Thoracic aorta (tissue), 2 donors: ENCODE measurements around the gene CPN1. TPM values are rescaled to one million over a fixed set of nuclear protein-coding genes. Genes with fewer than 3 reads are reported as not detected.
A peak's percentile ranks its signal among the peaks of the same experiment; 100 is the strongest.

Experiments used
- ATAC-seq: fragments of 150-250 bp; one replicate; pipeline ENCODE4 v1.8.0; 2017; ENCODE audit warnings: low read depth; ENCODE audit not compliant: insufficient number of reproducible peaks, low FRiP score
- DNase-seq: peaks from one replicate; pipeline ENCODE4 v3.0.0-alpha.2; 2020; ENCODE audit warnings: low spot score
- H3K27ac ChIP-seq, 2 donors: fragments of 200-600 bp; sonication (generic); 1 replicate in 1 of 2; 2 replicates in 1 of 2; pipeline ENCODE4 v1.5.1; 2016; ENCODE audit warnings: mild to moderate bottlenecking in 2 of 2, moderate library complexity in 2 of 2
- H3K27me3 ChIP-seq: fragments of 200-600 bp; sonication (generic); replicated peaks from 2 replicates; pipeline ENCODE4 v1.6.0; 2016; ENCODE audit warnings: mild to moderate bottlenecking; ENCODE audit not compliant: insufficient read depth
- H3K36me3 ChIP-seq: fragments of 200-600 bp; sonication (generic); one replicate; pipeline ENCODE4 v1.5.1; 2016
- H3K4me1 ChIP-seq, 2 donors: fragments of 200-600 bp; sonication (generic); 1 replicate in 1 of 2; 2 replicates in 1 of 2; pipeline versions ENCODE4 v1.5.1 to v1.6.0; 2016; ENCODE audit warnings: low read depth in 2 of 2, mild to moderate bottlenecking in 1 of 2; ENCODE audit not compliant: control insufficient read depth in 1 of 2
- H3K4me3 ChIP-seq: fragments of 200-600 bp; sonication (generic); 2 replicates; pipeline ENCODE4 v1.5.1; 2016; ENCODE audit warnings: mild to moderate bottlenecking
- H3K9me3 ChIP-seq: fragments of 200-600 bp; sonication (generic); 2 replicates; pipeline ENCODE4 v1.5.1; 2016
- total RNA-seq, 2 donors: library from RNA; depleted of rRNA; stranded (reverse); fragments of >200 nt; gene quantifications; one replicate each; pipeline versions ENCODE4 v1.1.0 to v1.2.3, GENCODE V29; 2016
- TF ChIP-seq, protein P1 (sequence below): fragments of 200-600 bp; sonication (generic); IDR thresholded peaks from one replicate; pipeline ENCODE4 v1.5.1; 2019; ENCODE audit warnings: antibody characterized with exemption

CPN1 gene
- total RNA-seq, 2 donors from 2014 or later, result not detected

DNA sequence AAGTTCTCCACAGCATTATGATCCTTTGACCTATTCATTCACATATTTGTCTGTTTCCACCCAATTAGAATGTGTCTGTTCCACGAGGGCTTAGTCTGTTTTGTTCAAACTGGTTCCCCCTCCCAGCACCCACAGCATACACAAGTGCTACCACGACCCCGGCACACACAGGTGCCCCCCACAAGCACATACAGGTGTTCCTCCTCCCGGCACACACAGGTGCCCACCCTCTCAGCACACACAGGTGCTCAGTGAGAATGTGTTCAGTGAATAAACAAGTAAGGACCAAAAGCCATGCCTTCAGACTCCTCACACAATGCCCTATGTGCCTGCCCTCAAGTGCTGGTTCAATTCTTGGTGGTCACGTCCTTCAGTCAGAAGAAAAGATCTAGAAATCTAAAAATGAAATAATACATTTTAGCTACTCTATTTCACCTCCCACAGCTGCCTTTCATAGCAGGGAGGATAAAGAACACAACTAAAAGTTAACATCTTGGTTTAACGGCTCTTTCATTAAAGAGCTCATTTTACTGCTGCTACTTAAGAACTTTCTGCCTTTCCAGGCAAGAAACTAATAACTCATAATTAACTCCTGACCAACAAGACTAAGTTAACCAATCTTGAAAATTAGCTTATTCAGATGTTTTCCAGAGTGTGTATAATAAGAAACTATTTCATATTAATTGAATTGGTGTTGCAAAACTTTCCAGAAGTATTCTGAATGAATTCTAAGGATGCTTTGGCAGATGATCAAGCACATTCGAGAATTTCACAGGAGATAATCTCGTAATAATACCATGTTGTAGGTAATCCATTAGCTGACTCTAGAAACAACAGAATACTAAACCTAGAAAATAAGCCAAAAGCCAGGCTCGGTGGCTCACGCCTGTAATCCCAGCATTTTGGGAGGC, 74.2 kb downstream of the CPN1 start:
- Histone ChIP-seq H3K27ac (no peak overlapping the region), H3K36me3 (no peaks in the 10 kb centered on the region), H3K4me3 (peak overlapping the region; percentile 91), H3K9me3 (no peaks in the 10 kb centered on the region), H3K27me3 (no peaks in the 10 kb centered on the region), H3K4me1 (peaks cover 13 to 29% of the 10 kb centered on the region in 2 donors)
- DNase-seq, result no peak
- ATAC-seq, result no peak
- TF ChIP-seq, protein P1, sequence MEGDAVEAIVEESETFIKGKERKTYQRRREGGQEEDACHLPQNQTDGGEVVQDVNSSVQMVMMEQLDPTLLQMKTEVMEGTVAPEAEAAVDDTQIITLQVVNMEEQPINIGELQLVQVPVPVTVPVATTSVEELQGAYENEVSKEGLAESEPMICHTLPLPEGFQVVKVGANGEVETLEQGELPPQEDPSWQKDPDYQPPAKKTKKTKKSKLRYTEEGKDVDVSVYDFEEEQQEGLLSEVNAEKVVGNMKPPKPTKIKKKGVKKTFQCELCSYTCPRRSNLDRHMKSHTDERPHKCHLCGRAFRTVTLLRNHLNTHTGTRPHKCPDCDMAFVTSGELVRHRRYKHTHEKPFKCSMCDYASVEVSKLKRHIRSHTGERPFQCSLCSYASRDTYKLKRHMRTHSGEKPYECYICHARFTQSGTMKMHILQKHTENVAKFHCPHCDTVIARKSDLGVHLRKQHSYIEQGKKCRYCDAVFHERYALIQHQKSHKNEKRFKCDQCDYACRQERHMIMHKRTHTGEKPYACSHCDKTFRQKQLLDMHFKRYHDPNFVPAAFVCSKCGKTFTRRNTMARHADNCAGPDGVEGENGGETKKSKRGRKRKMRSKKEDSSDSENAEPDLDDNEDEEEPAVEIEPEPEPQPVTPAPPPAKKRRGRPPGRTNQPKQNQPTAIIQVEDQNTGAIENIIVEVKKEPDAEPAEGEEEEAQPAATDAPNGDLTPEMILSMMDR, result no peak

DNA sequence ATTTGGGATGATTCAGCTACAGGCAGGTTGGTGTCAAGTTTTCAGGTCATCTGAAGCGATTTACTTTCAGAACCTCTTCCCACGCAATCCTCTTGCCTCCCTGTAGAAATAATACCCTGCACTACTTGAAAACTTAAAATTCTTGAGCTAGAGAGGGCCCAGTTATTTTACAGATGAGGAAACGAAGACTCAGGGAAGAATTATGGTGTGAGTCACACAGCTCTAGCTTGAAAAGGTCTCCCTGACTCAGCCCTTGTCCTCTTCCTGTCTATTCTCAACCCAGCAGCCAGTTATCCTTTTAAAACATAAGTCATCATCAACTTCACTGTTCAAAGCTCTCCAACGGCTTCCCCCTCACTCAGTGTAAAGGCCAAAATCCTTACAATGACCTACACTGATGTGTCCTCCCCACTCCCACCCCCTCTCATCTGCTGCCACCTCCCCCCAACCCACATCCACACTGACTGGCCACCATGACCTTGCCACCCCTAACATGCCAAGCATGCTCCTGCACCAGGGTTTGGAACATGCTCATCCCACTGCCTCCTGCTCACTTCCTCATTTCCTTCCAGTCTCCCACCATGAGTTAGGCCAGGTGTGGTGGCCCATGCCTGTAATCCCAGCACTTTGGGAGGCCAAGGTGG, 75.3 kb downstream of the CPN1 start:
- TF ChIP-seq, protein P1, result no peak
- H3K4me1 ChIP-seq, result peaks cover 13 to 29% of the 10 kb centered on the region in 2 donors
- ATAC-seq, result no peak
- H3K9me3 ChIP-seq, result no peaks in the 10 kb centered on the region
- H3K36me3 ChIP-seq, result peaks cover 3% of the 10 kb centered on the region
- H3K27ac ChIP-seq, result peak overlapping the region in 1 of 2 donors; percentile 2
- H3K27me3 ChIP-seq, result no peaks in the 10 kb centered on the region
- peak; percentile 9 for DNase-seq
- H3K4me3 ChIP-seq, result no peak overlapping the region

DNA sequence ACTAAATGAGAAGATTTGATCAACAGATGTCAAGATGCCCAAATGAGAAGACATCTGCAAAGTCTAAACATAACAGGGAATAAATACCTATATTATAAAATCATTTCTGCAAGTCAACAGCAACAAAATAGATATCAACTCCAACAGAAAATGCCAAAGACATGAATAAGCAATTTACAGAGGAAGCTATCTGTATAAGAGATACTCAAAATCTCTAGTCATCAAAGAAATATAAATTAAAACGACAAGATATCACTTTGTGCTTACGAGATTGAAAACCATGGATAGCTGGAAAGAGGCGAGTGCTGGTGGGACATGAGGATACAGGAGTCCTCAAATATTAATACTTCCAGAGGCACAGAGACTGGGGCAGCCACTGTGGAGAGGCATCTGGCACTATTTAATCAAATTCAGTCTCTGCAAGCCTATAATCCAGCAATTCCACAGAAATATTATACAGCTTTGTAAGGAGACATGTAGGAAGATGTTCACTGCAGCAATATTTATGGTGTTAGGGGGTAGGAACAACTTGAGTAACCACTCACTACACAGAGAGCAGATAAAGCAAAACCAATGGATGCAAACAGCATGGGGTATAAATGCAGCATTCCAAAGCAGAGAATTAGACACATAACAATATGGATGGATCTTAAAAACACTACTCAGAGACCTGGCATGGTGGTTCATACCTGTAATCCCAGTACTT, 76.7 kb downstream of the CPN1 start:
- H3K9me3 ChIP-seq, result no peaks in the 10 kb centered on the region
- no peak for DNase-seq
- H3K4me1 ChIP-seq, result peaks cover 13 to 29% of the 10 kb centered on the region in 2 donors
- peaks cover 3% of the 10 kb centered on the region for H3K36me3 ChIP-seq
- no peak for ATAC-seq
- H3K4me3 ChIP-seq, result no peak overlapping the region
- TF ChIP-seq, protein P1, result no peak
- no peaks in the 10 kb centered on the region for H3K27me3 ChIP-seq
- H3K27ac ChIP-seq, result no peak overlapping the region

DNA sequence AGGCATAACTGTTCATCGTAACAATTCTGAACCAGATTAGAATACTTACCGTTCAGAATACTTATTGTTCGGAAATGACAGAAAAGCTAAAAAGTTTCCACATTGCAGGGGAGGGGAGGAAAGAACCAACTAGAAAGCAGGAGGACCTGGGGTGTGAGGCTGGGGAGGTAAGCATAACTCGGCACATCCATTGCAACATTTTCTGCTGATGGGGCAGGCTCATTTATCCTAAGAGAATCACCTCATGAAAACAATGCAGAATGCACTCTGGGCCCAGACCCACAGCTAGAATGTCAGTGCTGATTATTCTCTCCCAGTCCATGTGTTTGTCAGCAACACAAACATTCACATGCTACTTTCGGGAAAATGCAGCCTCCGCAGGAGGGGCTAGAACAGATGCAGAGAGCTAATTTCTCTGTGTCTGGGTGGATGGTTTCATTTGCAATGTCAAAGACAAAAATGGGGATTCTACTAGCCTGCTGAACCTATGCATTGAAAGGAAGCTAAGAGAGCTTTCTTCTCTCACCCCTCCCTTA, 81.5 kb downstream of the CPN1 start:
- Histone ChIP-seq H3K27me3 (no peaks in the 10 kb centered on the region), H3K27ac (no peak overlapping the region), H3K4me3 (no peak overlapping the region), H3K36me3 (peaks cover 3% of the 10 kb centered on the region), H3K9me3 (no peaks in the 10 kb centered on the region), H3K4me1 (peaks cover 5 to 8% of the 10 kb centered on the region in 2 donors)
- ATAC-seq, result no peak
- TF ChIP-seq, protein P1, result no peak
- no peak for DNase-seq
